NCI-H2081 (cell line): ENCODE measurements around the gene ZNF628.

Experiments used
- DNase-seq, 2 experiments: peaks; one replicate each; lab custom pipeline; 2025; lab: John Stamatoyannopoulos, UW

Gene ZNF628

GRCh38 chr19:55465460-55466240 is 10.8 kb upstream of the ZNF628 start:
- no peak for DNase-seq

- no peak for DNase-seq
These were observed 10.2 kb upstream of the ZNF628 start for GRCh38 chr19:55466241-55466614.

GRCh38 chr19:55467236-55468053 is 9.0 kb upstream of the ZNF628 start:
- DNase-seq: no peak

GRCh38 chr19:55468054-55468393 is 8.4 kb upstream of the ZNF628 start:
- no peak for DNase-seq

GRCh38 chr19:55471266-55471665 is 5.2 kb upstream of the ZNF628 start:
- no peak for DNase-seq

GRCh38 chr19:55472463-55472862 is 4.0 kb upstream of the ZNF628 start:
- DNase-seq: no peak

GRCh38 chr19:55473225-55474012 is 3.0 kb upstream of the ZNF628 start:
- DNase-seq: no peak

GRCh38 chr19:55474269-55475265 is 1.9 kb upstream of the ZNF628 start:
- no peak for DNase-seq

- no peak for DNase-seq
These were observed 1.5 kb downstream of the ZNF628 start for GRCh38 chr19:55477905-55478304.

GRCh38 chr19:55478364-55478763 is 1.9 kb downstream of the ZNF628 start:
- DNase-seq: no peak

GRCh38 chr19:55479045-55479444 is 2.6 kb downstream of the ZNF628 start:
- DNase-seq: no peak

- no peak for DNase-seq
These were observed 3.2 kb downstream of the ZNF628 start for GRCh38 chr19:55479451-55480230.

- no peak for DNase-seq
These were observed 4.9 kb downstream of the ZNF628 start for GRCh38 chr19:55481148-55481793.

- no peak for DNase-seq
These were observed 5.4 kb downstream of the ZNF628 start for GRCh38 chr19:55481794-55482155.

GRCh38 chr19:55482156-55482961 is 5.9 kb downstream of the ZNF628 start:
- DNase-seq: no peak

- DNase-seq: no peak
These were observed 6.7 kb downstream of the ZNF628 start for GRCh38 chr19:55482967-55483705.

GRCh38 chr19:55483706-55484592 is 7.5 kb downstream of the ZNF628 start:
- DNase-seq: no peak
